GM23248 (cell line): ENCODE measurements around the gene STARD10. TPM values are rescaled to one million over a fixed set of nuclear protein-coding genes. Genes with fewer than 3 reads are reported as not detected.
A peak's percentile ranks its signal among the peaks of the same experiment; 100 is the strongest.

ENCODE experiments used
- DNase-seq: peaks from one replicate; pipeline ENCODE4 v3.0.0-alpha.2; 2015
- H2AFZ ChIP-seq: fragments of 200-600 bp; sonication (generic); 2 replicates; pipeline ENCODE4 v1.6.1; 2016; ENCODE audit warnings: antibody characterized with exemption
- H3F3A ChIP-seq: fragments of 200-600 bp; sonication (generic); 2 replicates; pipeline ENCODE4 v1.6.1; 2016; ENCODE audit warnings: mild to moderate bottlenecking, antibody characterized with exemption, mixed run types; ENCODE audit not compliant: insufficient read depth
- H3K27ac ChIP-seq: fragments of 200-600 bp; sonication (generic); 2 replicates; pipeline ENCODE4 v1.5.1; 2016; ENCODE audit warnings: mild to moderate bottlenecking
- H3K27me3 ChIP-seq: fragments of 200-600 bp; sonication (generic); replicated peaks from 2 replicates; pipeline ENCODE4 v1.6.1; 2016; ENCODE audit warnings: mild to moderate bottlenecking; ENCODE audit not compliant: insufficient read depth
- H3K36me3 ChIP-seq: fragments of 200-600 bp; sonication (generic); 2 replicates; pipeline ENCODE4 v1.6.1; 2016; ENCODE audit warnings: low read depth, mild to moderate bottlenecking
- H3K4me1 ChIP-seq: fragments of 200-600 bp; sonication (generic); 2 replicates; pipeline ENCODE4 v1.6.1; 2016; ENCODE audit warnings: mild to moderate bottlenecking; ENCODE audit not compliant: insufficient read depth
- H3K4me2 ChIP-seq: fragments of 200-600 bp; sonication (generic); one replicate; pipeline ENCODE4 v1.6.1; 2016; ENCODE audit warnings: mild to moderate bottlenecking; ENCODE audit not compliant: unreplicated experiment
- H3K4me3 ChIP-seq: fragments of 200-600 bp; sonication (generic); 2 replicates; pipeline ENCODE4 v1.5.1; 2016; ENCODE audit warnings: mild to moderate bottlenecking
- H3K79me2 ChIP-seq: fragments of 200-600 bp; sonication (generic); 2 replicates; pipeline ENCODE4 v1.6.1; 2016; ENCODE audit warnings: mild to moderate bottlenecking; ENCODE audit not compliant: insufficient read depth
- H3K9ac ChIP-seq: fragments of 200-600 bp; sonication (generic); 2 replicates; pipeline ENCODE4 v1.6.1; 2016; ENCODE audit warnings: mild to moderate bottlenecking
- H3K9me2 ChIP-seq: fragments of 200-600 bp; sonication (generic); 2 replicates; pipeline ENCODE4 v1.6.1; 2016; ENCODE audit warnings: mixed run types, mild to moderate bottlenecking, moderate library complexity; ENCODE audit not compliant: insufficient read depth
- H3K9me3 ChIP-seq: fragments of 200-600 bp; sonication (generic); one replicate; pipeline ENCODE4 v1.6.1; 2017; ENCODE audit warnings: low read depth
- H4K20me1 ChIP-seq: fragments of 200-600 bp; sonication (generic); 2 replicates; pipeline ENCODE4 v1.6.0; 2016; ENCODE audit not compliant: insufficient read depth
- EZH2 ChIP-seq: fragments of 200-600 bp; sonication (generic); IDR thresholded peaks from 2 replicates; pipeline ENCODE4 v1.6.1; 2018; ENCODE audit warnings: antibody characterized with exemption, mild to moderate bottlenecking; ENCODE audit not compliant: insufficient read depth, poor library complexity, severe bottlenecking
- EZH2phosphoT487 ChIP-seq: fragments of 200-600 bp; sonication (generic); IDR thresholded peaks from 2 replicates; pipeline ENCODE4 v1.6.1; 2018; ENCODE audit warnings: antibody characterized with exemption, moderate library complexity, mild to moderate bottlenecking, low read depth; ENCODE audit not compliant: insufficient read depth
- WGBS, 2 experiments: methylation state at CpG; one replicate each; pipeline ENCODE4 v1.1.6; 2015 to 2017; ENCODE audit warnings: low lambda C conversion rate in 2 of 2, low coverage in 1 of 2; ENCODE audit errors: missing lambda C conversion rate in 2 of 2; 5-methylcytosine and 5-hydroxymethylcytosine counted together
- in situ Hi-C: fragments of 300-500 bp; cut with MboI; formaldehyde crosslinking; loops from 2 replicates; pipeline ENCODE4 v1.15.0; 2020
- polyA plus RNA-seq: library from polyadenylated mRNA; unstranded; fragments of >200 nt; fragmentation: Nextera tagmentation; extraction: Ambion mirVana; gene quantifications from 2 replicates; pipeline ENCODE4 v1.2.1, GENCODE V29; 2016
- total RNA-seq: library from RNA; depleted of rRNA; stranded (reverse); fragments of >200 nt; shearing (Covaris generic); gene quantifications from 2 replicates; pipeline ENCODE4 v1.2.3, GENCODE V29; 2014

STARD10 gene
- total and polyA plus RNA-seq, 2 experiments from 2014 or later = 6.6 to 14.7 TPM

DNA sequence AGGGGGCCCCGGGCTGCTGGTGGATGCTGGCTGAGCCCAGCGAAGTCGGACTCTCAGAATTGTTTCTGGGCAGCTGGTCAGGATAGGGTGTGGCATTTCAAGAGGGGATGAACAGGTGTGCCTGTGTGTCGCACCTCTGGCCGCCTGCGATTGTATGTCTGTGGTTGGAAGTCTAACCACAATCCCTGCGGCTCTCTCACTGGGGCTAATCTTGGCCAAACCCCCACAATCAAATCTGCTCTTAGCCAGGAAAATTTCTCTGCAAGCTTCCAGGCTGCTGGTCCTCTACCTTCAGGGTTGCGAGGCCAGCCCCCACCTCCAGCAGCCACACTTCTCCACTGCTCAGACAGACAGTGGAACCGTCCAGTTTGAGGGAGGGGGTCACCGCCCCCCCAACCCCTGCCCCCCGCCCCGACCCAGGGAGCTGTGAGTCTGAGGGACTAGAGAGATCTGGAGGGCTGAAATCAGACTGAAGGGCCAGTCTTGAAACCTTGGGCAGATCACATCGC is 21.3 kb upstream of the STARD10 start:
- H3K9me3 ChIP-seq = no peaks in the 10 kb centered on the region
- H3K4me3 ChIP-seq = peak overlapping the region; percentile 86
- DNase-seq = no peak
- H3K27ac ChIP-seq = peak overlapping the region; percentile 96
- no peaks in the 10 kb centered on the region for H3K36me3 ChIP-seq
- no peaks in the 10 kb centered on the region for H4K20me1 ChIP-seq
- peaks cover 30% of the 10 kb centered on the region for H3K4me1 ChIP-seq
- whole genome bisulfite sequencing, 2 experiments = 11 to 13% methylated on average over 13 of the region's 13 CpGs
- in situ Hi-C loops = no loop called here
- peaks cover 9% of the 10 kb centered on the region; the same call in 1 of the 2 replicates for H3F3A ChIP-seq
- peaks cover 37% of the 10 kb centered on the region for H3K79me2 ChIP-seq
- TF ChIP-seq EZH2 (no peak), EZH2phosphoT487 (no peak)
- H3K4me2 ChIP-seq = peak overlapping the region; percentile 92
- H3K9me2 ChIP-seq = no peaks in the 10 kb centered on the region
- H2AFZ ChIP-seq = peak overlapping the region; percentile 78
- peak overlapping the region; percentile 92 for H3K9ac ChIP-seq
- H3K27me3 ChIP-seq = no peaks in the 10 kb centered on the region

DNA sequence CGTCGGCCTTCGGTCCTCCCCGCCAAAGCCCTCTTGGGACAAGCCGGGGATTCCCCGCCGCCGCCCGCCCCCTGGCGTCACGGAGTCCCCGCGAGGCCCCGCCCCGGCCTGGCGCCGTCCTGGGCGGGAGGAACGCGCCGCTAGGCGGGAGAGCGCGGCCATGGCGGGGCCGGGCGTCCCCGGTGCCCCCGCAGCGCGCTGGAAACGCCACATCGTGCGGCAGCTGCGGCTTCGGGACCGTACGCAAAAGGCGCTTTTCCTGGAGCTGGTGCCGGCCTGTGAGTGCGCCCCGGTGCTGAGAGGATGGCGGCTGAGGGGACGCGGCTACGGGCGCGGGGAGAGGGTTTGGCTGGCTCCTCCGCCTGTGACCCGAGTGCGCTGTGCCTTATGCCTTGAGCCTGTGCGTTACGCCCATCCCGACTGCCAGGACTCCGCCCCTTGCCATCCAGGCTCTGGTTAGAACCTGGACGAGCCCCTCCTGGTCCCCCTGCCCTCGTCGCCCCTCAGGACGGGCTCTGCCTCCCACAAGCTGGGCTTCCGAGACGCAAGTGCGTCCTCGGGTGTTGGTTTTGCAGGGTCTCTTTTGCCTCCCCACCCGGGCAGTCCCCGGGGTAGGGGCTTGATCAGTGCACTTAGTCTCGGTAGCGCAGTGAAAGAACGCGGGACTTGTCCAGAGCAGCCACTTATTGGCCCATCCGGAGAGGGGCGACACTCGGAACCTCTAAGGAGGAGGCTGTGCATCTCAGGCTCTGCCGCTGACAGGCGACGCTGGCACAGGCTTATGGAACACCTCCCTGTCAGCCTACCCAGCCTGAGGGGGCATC is 20.7 kb upstream of the STARD10 start, which contains the start of gene ATG16L2:
Gene ATG16L2, plus strand, starts transcription at position 126 of the 824 bp plus-strand sequence. Its CDS starts 35 bp downstream, at position 161.
- H3K27me3 ChIP-seq = no peaks in the 10 kb centered on the region
- 0 out of 2 replicates have a peak, but pooled peaks cover under 1% of the 10 kb centered on the region for H3K36me3 ChIP-seq
- H3K9me3 ChIP-seq = no peaks in the 10 kb centered on the region
- peaks cover 30% of the 10 kb centered on the region for H3K4me1 ChIP-seq
- H3K9me2 ChIP-seq = no peaks in the 10 kb centered on the region
- peak within 1 kb of the TSS; percentile 96 for H3K27ac ChIP-seq
- TF ChIP-seq EZH2 (no peak), EZH2phosphoT487 (no peak)
- peak within 1 kb of the TSS; percentile 78 for H2AFZ ChIP-seq
- peak within 1 kb of the TSS; percentile 92 for H3K4me2 ChIP-seq
- H3F3A ChIP-seq = peaks cover 9% of the 10 kb centered on the region; the same call in 1 of the 2 replicates
- DNase-seq = peak; percentile 95
- peak within 1 kb of the TSS; percentile 86 for H3K4me3 ChIP-seq
- in situ Hi-C loops = no loop called here
- H4K20me1 ChIP-seq = no peaks in the 10 kb centered on the region
- WGBS, 2 experiments = 1 to 2% methylated on average over 36 to 74 of the region's 75 CpGs
- peak within 1 kb of the TSS; percentile 92 for H3K9ac ChIP-seq
- peaks cover 38% of the 10 kb centered on the region for H3K79me2 ChIP-seq

- H3K4me2 ChIP-seq = peak overlapping the region; percentile 92
- H2AFZ ChIP-seq = peak overlapping the region; percentile 78
- DNase-seq = peak; percentile 92
- peaks cover 30% of the 10 kb centered on the region for H3K4me1 ChIP-seq
- in situ Hi-C loops = no loop called here
- 1% methylated on average over 40 to 45 of the region's 47 CpGs for WGBS, 2 experiments
- H3K36me3 ChIP-seq = 0 out of 2 replicates have a peak, but pooled peaks cover 7% of the 10 kb centered on the region
- H3F3A ChIP-seq = peaks cover 9% of the 10 kb centered on the region; the same call in 1 of the 2 replicates
- H4K20me1 ChIP-seq = no peaks in the 10 kb centered on the region
- TF ChIP-seq EZH2 (no peak), EZH2phosphoT487 (no peak)
- H3K9me2 ChIP-seq = no peaks in the 10 kb centered on the region
- peaks cover 38% of the 10 kb centered on the region for H3K79me2 ChIP-seq
- H3K9ac ChIP-seq = peak overlapping the region; percentile 92
- H3K27ac ChIP-seq = peak overlapping the region; percentile 96
- no peaks in the 10 kb centered on the region for H3K9me3 ChIP-seq
- no peaks in the 10 kb centered on the region for H3K27me3 ChIP-seq
- H3K4me3 ChIP-seq = peak overlapping the region; percentile 86
Observed at GRCh38 chr11:72813740-72814285, 20.0 kb upstream of the STARD10 start.

DNA sequence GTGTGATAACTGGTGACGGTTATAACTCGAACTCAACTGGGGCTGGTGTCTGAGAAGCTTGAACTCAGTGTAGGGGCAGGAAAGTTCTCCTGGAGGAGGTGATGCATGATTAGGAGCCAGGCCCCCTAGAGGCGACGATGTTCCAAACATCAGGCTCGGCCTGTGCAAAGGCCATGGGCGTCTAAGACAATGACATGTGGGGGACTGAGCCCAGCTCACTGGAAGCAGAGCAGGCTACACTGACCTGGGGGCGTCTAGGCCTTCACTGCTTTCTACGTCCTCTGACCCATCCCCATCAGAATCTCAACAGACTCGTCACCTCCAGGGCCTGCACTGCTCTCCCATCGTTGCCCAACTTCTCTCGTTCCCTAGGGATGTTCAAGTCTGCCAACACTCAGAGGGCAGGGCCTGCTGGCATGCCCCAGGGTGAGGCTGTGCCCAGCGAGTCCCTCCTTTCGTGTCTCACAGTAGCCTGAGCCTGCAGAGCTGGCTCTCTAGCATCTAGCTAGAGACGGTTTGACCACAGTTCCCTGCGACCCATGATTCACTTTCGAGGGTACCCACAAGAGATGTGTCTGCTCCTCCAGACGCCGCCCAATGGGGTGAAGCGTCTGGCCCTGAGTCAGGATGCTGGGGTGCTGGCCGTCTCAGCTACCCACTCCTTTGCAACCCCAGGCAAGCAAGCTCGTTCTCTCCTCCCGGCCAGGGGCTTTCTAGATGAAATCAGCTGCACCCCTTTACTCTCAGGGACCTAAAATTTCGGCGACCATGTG is 19.3 kb upstream of the STARD10 start:
- no peaks in the 10 kb centered on the region for H3K9me3 ChIP-seq
- H4K20me1 ChIP-seq = no peaks in the 10 kb centered on the region
- 0 out of 2 replicates have a peak, but pooled peaks cover 7% of the 10 kb centered on the region for H3K36me3 ChIP-seq
- TF ChIP-seq EZH2phosphoT487 (no peak), EZH2 (no peak)
- peak overlapping the region; percentile 78 for H2AFZ ChIP-seq
- H3K4me3 ChIP-seq = peak overlapping the region; percentile 86
- peaks cover 38% of the 10 kb centered on the region for H3K79me2 ChIP-seq
- no peaks in the 10 kb centered on the region for H3K27me3 ChIP-seq
- peaks cover 9% of the 10 kb centered on the region; the same call in 1 of the 2 replicates for H3F3A ChIP-seq
- DNase-seq = peak; percentile 93
- peak overlapping the region; percentile 92 for H3K9ac ChIP-seq
- peak overlapping the region; percentile 96 for H3K27ac ChIP-seq
- H3K4me2 ChIP-seq = peak overlapping the region; percentile 92
- H3K4me1 ChIP-seq = peaks cover 30% of the 10 kb centered on the region
- in situ Hi-C loops = no loop called here
- no peaks in the 10 kb centered on the region for H3K9me2 ChIP-seq
- 1 to 3% methylated on average over 24 of the region's 24 CpGs for WGBS, 2 experiments
